Measurements from ENCODE around the gene PRR36.

PRR36 gene

GRCh38 chr19:7843521-7843920 is 30.7 kb downstream of the PRR36 start:
- DNase-seq, result no peak

- no peak for DNase-seq
Measured at GRCh38 chr19:7842661-7843294, 31.4 kb downstream of the PRR36 start.

GRCh38 chr19:7841751-7842660 is 32.2 kb downstream of the PRR36 start:
- DNase-seq, result no peak

- DNase-seq, result no peak
Measured at GRCh38 chr19:7840629-7841028, 33.6 kb downstream of the PRR36 start.

- DNase-seq, result no peak
Measured at GRCh38 chr19:7839476-7839875, 34.7 kb downstream of the PRR36 start.

- no peak for DNase-seq
Measured at GRCh38 chr19:7833225-7834099, 40.7 kb downstream of the PRR36 start.

- DNase-seq, result no peak
Measured at GRCh38 chr19:7832781-7833180, 41.4 kb downstream of the PRR36 start.

- no peak for DNase-seq
Measured at GRCh38 chr19:7832009-7832408, 42.2 kb downstream of the PRR36 start.

- no peak for DNase-seq
Measured at GRCh38 chr19:7831452-7831851, 42.7 kb downstream of the PRR36 start.

GRCh38 chr19:7830823-7831222 is 43.4 kb downstream of the PRR36 start:
- no peak for DNase-seq

- DNase-seq, result no peak
Measured at GRCh38 chr19:7830272-7830771, 43.9 kb downstream of the PRR36 start.

- DNase-seq, result peak; percentile 100
Measured at GRCh38 chr19:7829561-7830271, 44.5 kb downstream of the PRR36 start, which contains the start of gene EVI5L. Gene EVI5L, plus strand, starts transcription at chr19:7830218. Its CDS starts 16,325 bp downstream, at chr19:7846543.

GRCh38 chr19:7829166-7829520 is 45.0 kb downstream of the PRR36 start:
- no peak for DNase-seq

- DNase-seq, result no peak
Measured at GRCh38 chr19:7823686-7824301, 50.4 kb downstream of the PRR36 start.

- DNase-seq, result no peak
Measured at GRCh38 chr19:7822910-7823515, 51.2 kb downstream of the PRR36 start.

- DNase-seq, result no peak
Measured at GRCh38 chr19:7820588-7820987, 53.6 kb downstream of the PRR36 start.

- no peak for DNase-seq
Measured at GRCh38 chr19:7819337-7819736, 54.9 kb downstream of the PRR36 start.

- no peak for DNase-seq
Measured at GRCh38 chr19:7818806-7819205, 55.4 kb downstream of the PRR36 start.

Measured in activated T-cell treated with anti-CD3 and anti-CD28 coated beads, Interleukin-2, amount 50 U/mL, for 48 hours (primary cell).